C4-2B (cell line): ENCODE measurements around the gene SKI.

ENCODE experiments used
- H3K27ac ChIP-seq: fragments of 450-650 bp; 2 replicates; pipeline ENCODE4 v1.5.1; 2017
- CTCF ChIP-seq: fragments of 450-650 bp; conservative IDR thresholded peaks from 2 replicates; pipeline ENCODE4 v1.5.1; 2017; ENCODE audit warnings: mild to moderate bottlenecking
- ZFX ChIP-seq: fragments of 450-650 bp; IDR thresholded peaks from 2 replicates; pipeline ENCODE4 v1.6.1; 2017

The SKI gene

GRCh38 chr1:2195785-2196184 lies 32.3 kb upstream of the SKI start:
- TF ChIP-seq ZFX: no peak
- no peak for TF ChIP-seq CTCF
- H3K27ac ChIP-seq: peak overlapping the region; percentile 78

GRCh38 chr1:2196901-2197638 lies 31.0 kb upstream of the SKI start:
- peak overlapping the region; percentile 69; the same call in 1 of the 2 replicates for H3K27ac ChIP-seq
- TF ChIP-seq ZFX (no peak), CTCF (no peak)

- no peak for TF ChIP-seq CTCF
- no peak for TF ChIP-seq ZFX
- H3K27ac ChIP-seq: peak overlapping the region; percentile 69
Observed at GRCh38 chr1:2197707-2198165, 30.4 kb upstream of the SKI start.

GRCh38 chr1:2198571-2198970 lies 29.5 kb upstream of the SKI start:
- H3K27ac ChIP-seq: peak overlapping the region; percentile 69
- no peak for TF ChIP-seq ZFX
- no peak for TF ChIP-seq CTCF

GRCh38 chr1:2199042-2199810 lies 28.9 kb upstream of the SKI start:
- H3K27ac ChIP-seq: peak overlapping the region; percentile 69
- TF ChIP-seq ZFX (no peak), CTCF (no peak)

- TF ChIP-seq ZFX: no peak
- no peak for TF ChIP-seq CTCF
- H3K27ac ChIP-seq: peak overlapping the region; percentile 69
Observed at GRCh38 chr1:2200308-2200943, 27.7 kb upstream of the SKI start.

GRCh38 chr1:2201062-2201461 lies 27.1 kb upstream of the SKI start:
- TF ChIP-seq CTCF (no peak), ZFX (no peak)
- no peak overlapping the region for H3K27ac ChIP-seq
